Sigmoid colon (tissue), 7 donors: ENCODE measurements around the gene FAT2. TPM values are rescaled to one million over a fixed set of nuclear protein-coding genes. Genes with fewer than 3 reads are reported as not detected.

Experiments used
- polyA plus RNA-seq, 3 donors: library from polyadenylated mRNA; stranded (reverse); fragments of 200-250 nt; gene quantifications; one replicate each; pipeline ENCODE4 v1.2.3, GENCODE V29; 2013
- total RNA-seq, 4 donors: library from RNA; depleted of rRNA; stranded (reverse); fragments of >200 nt; gene quantifications; one replicate each; pipeline ENCODE4 v1.1.0, GENCODE V29; 2016
- donor health status: healthy with polysubstance abuse.
- donor health status: Bipolar disorder and iron deficiency.
- donor health status: healthy.

Gene FAT2
- total and polyA plus RNA-seq, 7 donors: 0.03 TPM; not detected in 6

Other genes with a start within 250 kb of the FAT2 start
- not detected for gene SLC36A2, start 243.8 kb downstream of the FAT2 start, total RNA-seq
- gene SLC36A2, start 243.8 kb downstream of the FAT2 start, polyA plus RNA-seq: not detected
- gene SLC36A1, start 143.7 kb downstream of the FAT2 start, total RNA-seq: 1 to 10 TPM; 6.9 to 9.7 (median 8.6) TPM
- gene SLC36A1, start 143.7 kb downstream of the FAT2 start, polyA plus RNA-seq: 1 to 10 TPM; 4.4 to 8.6 (median 6.6) TPM
- gene SPARC, start 95.6 kb upstream of the FAT2 start, total RNA-seq: 100 to 1,000 TPM; 168 to 821 (median 339) TPM
- gene SPARC, start 95.6 kb upstream of the FAT2 start, polyA plus RNA-seq: 100 to 1,000 TPM in 1 of 3 donors, 10 to 100 TPM in 2; 47.6 to 272 (median 70.9) TPM
- gene ATOX1, start 167.3 kb upstream of the FAT2 start, total RNA-seq: 100 to 1,000 TPM in 1 of 4 donors, 10 to 100 TPM in 3; 62.0 to 130 (median 80.4) TPM
- gene ATOX1, start 167.3 kb upstream of the FAT2 start, polyA plus RNA-seq: 100 to 1,000 TPM; 157 to 205 (median 162) TPM
- gene G3BP1, start 180.6 kb upstream of the FAT2 start, total RNA-seq: 100 to 1,000 TPM in 1 of 4 donors, 10 to 100 TPM in 3; 68.5 to 158 (median 72.2) TPM
- gene G3BP1, start 180.6 kb upstream of the FAT2 start, polyA plus RNA-seq: 10 to 100 TPM; 16.8 to 41.4 (median 25.9) TPM